OCI-LY3 (cell line): Measurements from ENCODE around the gene ZYG11B.

Experiments used
- H2AFZ ChIP-seq: fragments of 200-600, 300-600 bp; shearing (Covaris generic); 2 replicates; pipeline ENCODE4 v1.6.0; 2014; ENCODE audit warnings: antibody characterized with exemption, low read depth, low read length
- H3K27ac ChIP-seq: fragments of 200-600, 300-600 bp; sonication (generic); 2 replicates; pipeline ENCODE4 v1.5.1; 2014; ENCODE audit warnings: mild to moderate bottlenecking, low read length, moderate library complexity, mixed read lengths
- H3K27me3 ChIP-seq: fragments of 200-600, 300-600 bp; sonication (generic); 2 replicates; pipeline ENCODE4 v1.6.1; 2014; ENCODE audit warnings: low read depth, low read length, mixed read lengths
- H3K36me3 ChIP-seq: fragments of 200-600, 300-600 bp; sonication (generic); replicated peaks from 2 replicates; pipeline ENCODE3; 2014; ENCODE audit warnings: low read depth, low read length, mixed read lengths
- H3K4me1 ChIP-seq: fragments of 300-600, 200-600 bp; sonication (generic); 2 replicates; pipeline ENCODE4 v1.6.1; 2014; ENCODE audit warnings: low read length, mixed read lengths
- H3K4me2 ChIP-seq: fragments of 200-600, 300-600 bp; sonication (generic); 2 replicates; pipeline ENCODE4 v1.6.1; 2014; ENCODE audit warnings: low read length, mixed read lengths
- H3K4me3 ChIP-seq: fragments of 300-600, 200-600 bp; sonication (generic); 2 replicates; pipeline ENCODE4 v1.5.1; 2014; ENCODE audit warnings: antibody characterized with exemption, mild to moderate bottlenecking, low read length, moderate library complexity
- H3K79me2 ChIP-seq: fragments of 300-600, 200-600 bp; shearing (Covaris generic); 2 replicates; pipeline ENCODE4 v1.6.1; 2014; ENCODE audit warnings: mild to moderate bottlenecking, low read length, mixed read lengths
- H3K9ac ChIP-seq: fragments of 300-600, 200-600 bp; shearing (Covaris generic); 2 replicates; pipeline ENCODE4 v1.6.0; 2014; ENCODE audit warnings: mild to moderate bottlenecking, low read length, moderate library complexity
- H3K9me3 ChIP-seq: fragments of 200-600, 300-600 bp; shearing (Covaris generic); 2 replicates; pipeline ENCODE4 v1.6.1; 2014; ENCODE audit warnings: low read length, mixed read lengths; ENCODE audit not compliant: insufficient read depth
- H4K20me1 ChIP-seq: fragments of 200-600, 300-600 bp; sonication (generic); 2 replicates; pipeline ENCODE4 v1.6.1; 2016; ENCODE audit warnings: low read length, mixed read lengths; ENCODE audit not compliant: insufficient read depth
- EZH2phosphoT487 ChIP-seq: fragments of 200-600 bp; shearing (Covaris generic); IDR thresholded peaks from 2 replicates; pipeline ENCODE4 v1.6.1; 2018; ENCODE audit warnings: antibody characterized with exemption, mixed run types, low read depth
- TF ChIP-seq, protein P1 (sequence below): fragments of 200-600, 300-600 bp; sonication (generic); IDR thresholded peaks from 2 replicates; pipeline ENCODE4 v1.5.1; 2014; ENCODE audit warnings: antibody characterized with exemption, low read length, low read depth

Gene ZYG11B

DNA sequence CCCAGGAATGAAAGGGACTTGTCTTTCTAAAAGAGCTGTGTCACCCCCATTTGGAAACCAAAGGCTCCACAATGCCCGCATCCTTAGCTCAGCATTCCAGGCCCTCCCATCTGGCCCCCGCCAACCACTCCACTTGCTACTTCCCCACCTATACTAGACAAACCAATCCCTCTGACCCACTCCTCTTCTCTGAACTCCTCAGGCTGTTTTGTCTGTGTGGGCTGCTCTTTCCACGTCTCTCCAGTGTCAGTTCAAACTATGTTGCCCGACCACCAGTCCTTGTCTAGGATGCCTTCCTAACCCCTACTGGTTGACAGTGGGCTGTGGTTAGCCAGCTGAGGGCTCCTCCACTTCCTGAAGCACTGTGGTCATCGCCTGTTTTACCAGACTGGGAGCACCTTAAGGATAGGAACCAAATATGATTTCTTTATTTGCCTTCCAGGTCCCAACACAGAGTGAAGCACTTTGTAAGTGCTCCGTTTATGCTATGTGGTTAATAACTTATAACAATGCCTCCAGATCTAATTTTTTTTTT is 20.1 kb upstream of the ZYG11B start:
- no peaks in the 10 kb centered on the region for H3K27me3 ChIP-seq
- H3K4me2 ChIP-seq, result no peak overlapping the region
- TF ChIP-seq EZH2phosphoT487, result no peak
- TF ChIP-seq, protein P1, sequence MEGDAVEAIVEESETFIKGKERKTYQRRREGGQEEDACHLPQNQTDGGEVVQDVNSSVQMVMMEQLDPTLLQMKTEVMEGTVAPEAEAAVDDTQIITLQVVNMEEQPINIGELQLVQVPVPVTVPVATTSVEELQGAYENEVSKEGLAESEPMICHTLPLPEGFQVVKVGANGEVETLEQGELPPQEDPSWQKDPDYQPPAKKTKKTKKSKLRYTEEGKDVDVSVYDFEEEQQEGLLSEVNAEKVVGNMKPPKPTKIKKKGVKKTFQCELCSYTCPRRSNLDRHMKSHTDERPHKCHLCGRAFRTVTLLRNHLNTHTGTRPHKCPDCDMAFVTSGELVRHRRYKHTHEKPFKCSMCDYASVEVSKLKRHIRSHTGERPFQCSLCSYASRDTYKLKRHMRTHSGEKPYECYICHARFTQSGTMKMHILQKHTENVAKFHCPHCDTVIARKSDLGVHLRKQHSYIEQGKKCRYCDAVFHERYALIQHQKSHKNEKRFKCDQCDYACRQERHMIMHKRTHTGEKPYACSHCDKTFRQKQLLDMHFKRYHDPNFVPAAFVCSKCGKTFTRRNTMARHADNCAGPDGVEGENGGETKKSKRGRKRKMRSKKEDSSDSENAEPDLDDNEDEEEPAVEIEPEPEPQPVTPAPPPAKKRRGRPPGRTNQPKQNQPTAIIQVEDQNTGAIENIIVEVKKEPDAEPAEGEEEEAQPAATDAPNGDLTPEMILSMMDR, result no peak
- no peaks in the 10 kb centered on the region for H3K36me3 ChIP-seq
- H3K27ac ChIP-seq, result no peak overlapping the region
- H3K4me1 ChIP-seq, result peaks cover 9% of the 10 kb centered on the region
- H3K79me2 ChIP-seq, result no peaks in the 10 kb centered on the region
- no peaks in the 10 kb centered on the region for H4K20me1 ChIP-seq
- H3K4me3 ChIP-seq, result no peak overlapping the region
- H3K9ac ChIP-seq, result no peak overlapping the region
- no peaks in the 10 kb centered on the region for H3K9me3 ChIP-seq
- no peak overlapping the region for H2AFZ ChIP-seq

DNA sequence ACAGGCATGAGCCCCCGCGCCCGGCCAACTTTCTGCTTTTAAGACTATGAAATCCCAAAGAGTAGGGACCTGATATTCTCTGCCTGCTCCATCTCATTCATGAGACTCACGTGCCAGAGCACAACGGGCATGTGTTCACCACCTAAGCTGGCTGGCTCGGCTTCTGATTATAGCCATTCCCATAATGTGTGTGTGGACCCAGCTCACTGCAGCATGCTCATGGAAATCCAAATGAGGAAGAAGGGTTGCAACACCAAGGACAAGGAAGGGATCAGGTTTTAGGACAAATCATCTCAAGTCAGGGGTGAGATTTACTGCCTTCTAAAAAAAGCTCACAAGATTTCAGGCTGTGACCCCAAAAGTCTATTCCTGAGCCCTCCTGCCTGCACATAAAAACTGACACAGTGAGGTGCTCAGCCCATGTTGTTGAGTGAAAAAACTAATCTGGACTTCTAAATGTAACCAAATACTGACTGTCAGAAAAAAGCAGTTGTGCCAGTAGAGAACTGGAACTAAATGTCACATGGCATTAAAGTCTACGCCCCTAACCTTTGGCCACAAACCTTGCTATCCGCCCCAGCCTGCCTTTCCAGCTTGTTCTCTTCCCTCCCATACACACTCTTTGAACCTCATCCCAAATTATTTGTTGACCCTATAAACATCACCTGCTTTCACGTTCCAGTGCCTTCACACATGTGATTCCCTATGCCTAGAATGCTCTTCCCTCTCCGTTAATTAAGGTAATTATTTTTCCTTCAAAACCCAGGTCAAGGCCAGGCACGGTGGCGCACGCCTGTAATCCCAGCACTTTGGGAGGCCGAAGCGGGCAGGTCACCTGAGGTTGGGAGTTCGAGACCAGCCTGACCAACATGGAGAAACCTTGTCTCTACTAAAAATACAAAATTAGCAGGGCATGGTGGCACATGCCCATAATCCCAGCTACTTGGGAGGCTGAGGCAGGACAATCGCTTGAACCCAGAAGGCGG is 19.0 kb upstream of the ZYG11B start:
- Histone ChIP-seq H3K4me1 (peaks cover 9% of the 10 kb centered on the region), H3K79me2 (no peaks in the 10 kb centered on the region), H3K27me3 (no peaks in the 10 kb centered on the region), H3K9ac (no peak overlapping the region), H3K36me3 (no peaks in the 10 kb centered on the region), H3K9me3 (no peaks in the 10 kb centered on the region), H3K27ac (no peak overlapping the region), H2AFZ (no peak overlapping the region), H3K4me3 (no peak overlapping the region), H4K20me1 (no peaks in the 10 kb centered on the region), H3K4me2 (no peak overlapping the region)
- TF ChIP-seq, protein P1, result no peak
- TF ChIP-seq EZH2phosphoT487, result no peak

GRCh38 chr1:52707927-52708655 is 18.2 kb upstream of the ZYG11B start:
- Histone ChIP-seq H3K27ac (no peak overlapping the region), H3K4me1 (peaks cover 4% of the 10 kb centered on the region; the same call in 1 of the 2 replicates), H2AFZ (no peak overlapping the region), H3K36me3 (no peaks in the 10 kb centered on the region), H3K9ac (no peak overlapping the region), H3K79me2 (no peaks in the 10 kb centered on the region), H4K20me1 (no peaks in the 10 kb centered on the region), H3K4me3 (no peak overlapping the region), H3K27me3 (no peaks in the 10 kb centered on the region), H3K4me2 (no peak overlapping the region), H3K9me3 (no peaks in the 10 kb centered on the region)
- TF ChIP-seq EZH2phosphoT487, result no peak
- TF ChIP-seq, protein P1, result no peak

- Histone ChIP-seq H3K36me3 (no peaks in the 10 kb centered on the region), H3K27ac (no peak overlapping the region), H3K9ac (no peak overlapping the region), H3K4me1 (no peaks in the 10 kb centered on the region), H3K4me3 (no peak overlapping the region), H3K4me2 (no peak overlapping the region), H3K79me2 (no peaks in the 10 kb centered on the region), H2AFZ (no peak overlapping the region), H3K9me3 (no peaks in the 10 kb centered on the region), H4K20me1 (no peaks in the 10 kb centered on the region), H3K27me3 (no peaks in the 10 kb centered on the region)
- TF ChIP-seq EZH2phosphoT487, result no peak
- TF ChIP-seq, protein P1, result no peak
These were observed 17.2 kb upstream of the ZYG11B start for GRCh38 chr1:52709016-52709415.
